Stimulated activated CD8-positive, alpha-beta memory T cell treated with anti-CD3 and anti-CD28 coated beads, Interleukin-15, amount 100 ng/mL, for 48 hours (primary cell): ENCODE data around the gene RPS27L.
"Not testable (repeated sequence)": the region's sequence is repeated elsewhere in the genome, so short reads cannot be mapped to it uniquely, and the experiment has no call there.

Source experiments
- DNase-seq, 2 donors: peaks; one replicate each; pipeline ENCODE4 v3.0.0-alpha.2; 2020; ENCODE audit warnings: low read depth in 2 of 2

Gene RPS27L

GRCh38 chr15:63140936-63141335 lies 16.3 kb downstream of the RPS27L start:
- DNase-seq, result no peak

- DNase-seq, result no peak
Observed at GRCh38 chr15:63136742-63137141, 20.5 kb downstream of the RPS27L start.

GRCh38 chr15:63135804-63136203 lies 21.5 kb downstream of the RPS27L start:
- no peak for DNase-seq

GRCh38 chr15:63135281-63135680 lies 22.0 kb downstream of the RPS27L start:
- DNase-seq, result no peak

- DNase-seq, result no peak
Observed at GRCh38 chr15:63134245-63134985, 22.9 kb downstream of the RPS27L start.

- no peak for DNase-seq
Observed at GRCh38 chr15:63133786-63134185, 23.5 kb downstream of the RPS27L start.

- DNase-seq, result no peak
Observed at GRCh38 chr15:63126726-63127125, 30.6 kb downstream of the RPS27L start.

GRCh38 chr15:63124506-63124905 lies 32.8 kb downstream of the RPS27L start:
- DNase-seq, result no peak

- DNase-seq, result peak; percentile 60 to 88
Observed at GRCh38 chr15:63122002-63122875, 35.0 kb downstream of the RPS27L start.

GRCh38 chr15:63121382-63122001 lies 35.8 kb downstream of the RPS27L start, which contains the start of gene LACTB:
LACTB (plus strand) TSS chr15:63121861; CDS start chr15:63121872, 11 bp downstream.
- peak; percentile 66 to 72 for DNase-seq

- no peak for DNase-seq
Observed at GRCh38 chr15:63118854-63119253, 38.4 kb downstream of the RPS27L start.

GRCh38 chr15:63114465-63114864 lies 42.8 kb downstream of the RPS27L start:
- no peak for DNase-seq

- DNase-seq, result no peak
Observed at GRCh38 chr15:63112871-63113270, 44.4 kb downstream of the RPS27L start.

- DNase-seq, result no peak
Observed at GRCh38 chr15:63111481-63111880, 45.8 kb downstream of the RPS27L start.

- DNase-seq, result no peak
Observed at GRCh38 chr15:63110428-63111026, 46.8 kb downstream of the RPS27L start.

GRCh38 chr15:63109920-63110319 lies 47.4 kb downstream of the RPS27L start:
- DNase-seq, result no peak

- DNase-seq, result no peak
Observed at GRCh38 chr15:63109498-63109897, 47.8 kb downstream of the RPS27L start.

GRCh38 chr15:63107895-63108546 lies 49.3 kb downstream of the RPS27L start:
- DNase-seq, result no peak

GRCh38 chr15:63105354-63105753 lies 51.9 kb downstream of the RPS27L start:
- DNase-seq, result not testable (repeated sequence)

- no peak for DNase-seq
Observed at GRCh38 chr15:63104727-63105126, 52.5 kb downstream of the RPS27L start.

GRCh38 chr15:63103416-63103815 lies 53.9 kb downstream of the RPS27L start:
- DNase-seq, result no peak
